Measurements from ENCODE around the gene VSIG10L. TPM values are rescaled to one million over a fixed set of nuclear protein-coding genes. Genes with fewer than 3 reads are reported as not detected.
A peak's percentile ranks its signal among the peaks of the same experiment; 100 is the strongest.

VSIG10L gene
- polyA plus RNA-seq, 2 of the 4 experiments (the other 2 are of a cell fraction) = 6.7 to 9.2 TPM

GRCh38 chr19:51337861-51338562, 3.9 kb downstream of the VSIG10L start:
- Histone ChIP-seq H3K27ac (peak overlapping the region; percentile 84 to 90; a peak in 5 of 6 replicates), H3K4me1 (peaks cover 29% of the 10 kb centered on the region), H3K4me3 (peak overlapping the region; percentile 64; the same call in 1 of the 3 replicates), H3K4me2 (peak overlapping the region; percentile 92), H3K9me3 (no peaks in the 10 kb centered on the region)
- FAIRE-seq (no peak), DNase-seq (ENCODE audit: low read depth in 1 of 2, low spot score in 1 of 2) (no peak), ATAC-seq (no peak)
- POLR2A ChIA-PET = interaction anchor here (2.7 kb wide), 1 partner anchor 30 kb away, joined by 59 read pairs; no protein-coding TSS in a partner anchor
- CTCF ChIA-PET = interaction anchor here (0.6 to 3.6 kb wide), 24 partner anchors 8 to 440 kb away, joined by 3 to 28 read pairs (median 4); partner anchors contain the start of genes CLDND2, NKG7 and SIGLEC10
- 87% methylated on average over 19 of the region's 19 CpGs for whole genome bisulfite sequencing (ENCODE audit: missing lambda C conversion rate)
- TF ChIP-seq HEYL (CRISPR knock-in tag; IDR thresholded peaks at IDR 0.05) (no peak), BHLHE40 (IDR thresholded peaks at IDR 0.05; ENCODE audit: low read depth, low read length) (no peak), ZC3H11A (IDR thresholded peaks at IDR 0.05) (no peak), NPAS2 (CRISPR knock-in tag; IDR thresholded peaks at IDR 0.05; ENCODE audit: borderline replicate concordance) (no peak), CEBPB (IDR thresholded peaks at IDR 0.05) (no peak), NR3C1 (IDR thresholded peaks at IDR 0.05) (no peak), ZSCAN20 (CRISPR knock-in tag; IDR thresholded peaks at IDR 0.05) (no peak), ZFP36 (IDR thresholded peaks at IDR 0.05; ENCODE audit: borderline replicate concordance, partially characterized antibody) (no peak), EHF (CRISPR knock-in tag; IDR thresholded peaks at IDR 0.05) (no peak), MAFK (IDR thresholded peaks at IDR 0.05; ENCODE audit: partially characterized antibody) (no peak), RCOR1 (IDR thresholded peaks at IDR 0.05; ENCODE audit: low read depth, low read length) (no peak), HOXB13 (CRISPR knock-in tag; IDR thresholded peaks at IDR 0.05; ENCODE audit: low read depth) (no peak)
- TF ChIP-seq, protein P1, sequence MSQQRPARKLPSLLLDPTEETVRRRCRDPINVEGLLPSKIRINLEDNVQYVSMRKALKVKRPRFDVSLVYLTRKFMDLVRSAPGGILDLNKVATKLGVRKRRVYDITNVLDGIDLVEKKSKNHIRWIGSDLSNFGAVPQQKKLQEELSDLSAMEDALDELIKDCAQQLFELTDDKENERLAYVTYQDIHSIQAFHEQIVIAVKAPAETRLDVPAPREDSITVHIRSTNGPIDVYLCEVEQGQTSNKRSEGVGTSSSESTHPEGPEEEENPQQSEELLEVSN (IDR thresholded peaks at IDR 0.05; ENCODE audit: borderline replicate concordance, low read depth) = no peak
- TF ChIP-seq, protein P2, sequence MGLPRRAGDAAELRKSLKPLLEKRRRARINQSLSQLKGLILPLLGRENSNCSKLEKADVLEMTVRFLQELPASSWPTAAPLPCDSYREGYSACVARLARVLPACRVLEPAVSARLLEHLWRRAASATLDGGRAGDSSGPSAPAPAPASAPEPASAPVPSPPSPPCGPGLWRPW (IDR thresholded peaks at IDR 0.05) = no peak

DNA sequence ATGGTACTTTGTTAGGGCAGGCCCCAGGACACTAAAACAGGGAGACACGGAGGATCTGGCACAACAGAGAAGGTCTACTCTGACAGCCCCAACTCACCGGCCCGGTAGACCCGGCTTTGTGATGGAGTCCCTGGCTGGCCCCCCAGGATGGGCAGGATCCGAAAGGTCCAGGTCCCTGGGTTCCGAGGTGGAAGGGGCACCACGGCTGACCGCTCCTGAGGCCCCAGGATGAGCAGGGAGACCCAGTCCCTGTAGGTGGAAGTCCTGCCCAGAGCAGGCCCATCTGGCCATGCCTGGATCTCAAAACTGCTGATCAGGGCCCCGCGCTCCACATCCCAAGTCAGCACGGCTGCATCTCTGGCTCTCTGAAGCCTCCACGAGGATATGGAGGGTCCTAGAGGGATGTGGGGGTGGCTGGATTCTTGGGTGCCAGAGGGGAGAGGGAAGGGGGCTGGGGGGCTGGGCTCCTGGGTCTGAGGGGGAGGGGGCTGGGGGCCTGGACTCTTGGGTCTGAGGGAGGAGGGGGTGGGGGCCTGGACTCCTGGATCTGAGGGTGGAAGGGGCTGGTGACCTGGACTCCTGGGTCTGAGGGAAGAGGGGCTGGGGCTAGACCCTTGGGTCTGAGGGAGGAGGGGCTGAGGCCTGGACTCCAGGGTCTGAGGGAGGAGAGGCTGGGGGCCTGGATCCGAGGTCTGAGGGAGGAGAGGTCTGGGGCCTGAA, 4.6 kb downstream of the VSIG10L start:
- H3K9me3 ChIP-seq = no peaks in the 10 kb centered on the region
- no peak overlapping the region for H3K4me3 ChIP-seq
- FAIRE-seq (no peak), DNase-seq (ENCODE audit: low read depth in 1 of 2, low spot score in 1 of 2) (no peak), ATAC-seq (no peak)
- no peak overlapping the region for H3K27ac ChIP-seq
- no peak overlapping the region for H3K4me2 ChIP-seq
- WGBS (ENCODE audit: missing lambda C conversion rate) = 93% methylated on average over 10 of the region's 13 CpGs
- CTCF ChIA-PET = interaction anchor here (0.9 to 1.3 kb wide), 12 partner anchors 11 to 321 kb away, joined by 3 to 12 read pairs (median 4); no protein-coding TSS in a partner anchor
- peaks cover 22% of the 10 kb centered on the region; the same call in 2 of the 3 replicates for H3K4me1 ChIP-seq
- TF ChIP-seq GATA3 (IDR thresholded peaks at IDR 0.05; ENCODE audit: borderline replicate concordance) (no peak), ZSCAN20 (CRISPR knock-in tag; IDR thresholded peaks at IDR 0.05) (no peak), PHF8 (IDR thresholded peaks at IDR 0.05; ENCODE audit: borderline replicate concordance, low read depth) (no peak)
- POLR2A ChIA-PET = no interaction called here

- 77% methylated on average over 12 of the region's 13 CpGs for WGBS (ENCODE audit: missing lambda C conversion rate)
- POLR2A ChIA-PET = no interaction called here
Measured at GRCh38 chr19:51333836-51334460, 8.0 kb downstream of the VSIG10L start.

More at GRCh38 chr19:51333836-51334460, 8.0 kb downstream of the VSIG10L start:
- CTCF ChIA-PET = interaction anchor here (0.6 to 1.0 kb wide), 3 partner anchors 54 to 429 kb away, joined by 3 to 7 read pairs (median 3); no protein-coding TSS in a partner anchor
- Histone ChIP-seq H3K27ac (no peak overlapping the region), H3K9me3 (peaks cover 4% of the 10 kb centered on the region; the same call in 1 of the 3 replicates), H3K4me3 (no peak overlapping the region), H3K4me1 (0 out of 3 replicates have a peak, but pooled peaks cover 3% of the 10 kb centered on the region), H3K4me2 (no peak overlapping the region)
- DNase-seq (ENCODE audit: low read depth in 1 of 2, low spot score in 1 of 2) (peak in 1 of 2 experiments; percentile 54), ATAC-seq (no peak), FAIRE-seq (no peak)
- TF ChIP-seq KDM1A (IDR thresholded peaks at IDR 0.05; ENCODE audit: low read depth) = no peak
- TF ChIP-seq, protein P3, sequence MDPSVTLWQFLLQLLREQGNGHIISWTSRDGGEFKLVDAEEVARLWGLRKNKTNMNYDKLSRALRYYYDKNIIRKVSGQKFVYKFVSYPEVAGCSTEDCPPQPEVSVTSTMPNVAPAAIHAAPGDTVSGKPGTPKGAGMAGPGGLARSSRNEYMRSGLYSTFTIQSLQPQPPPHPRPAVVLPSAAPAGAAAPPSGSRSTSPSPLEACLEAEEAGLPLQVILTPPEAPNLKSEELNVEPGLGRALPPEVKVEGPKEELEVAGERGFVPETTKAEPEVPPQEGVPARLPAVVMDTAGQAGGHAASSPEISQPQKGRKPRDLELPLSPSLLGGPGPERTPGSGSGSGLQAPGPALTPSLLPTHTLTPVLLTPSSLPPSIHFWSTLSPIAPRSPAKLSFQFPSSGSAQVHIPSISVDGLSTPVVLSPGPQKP (IDR thresholded peaks at IDR 0.05; ENCODE audit: low read depth, low read length) = no peak
- TF ChIP-seq, protein P4, sequence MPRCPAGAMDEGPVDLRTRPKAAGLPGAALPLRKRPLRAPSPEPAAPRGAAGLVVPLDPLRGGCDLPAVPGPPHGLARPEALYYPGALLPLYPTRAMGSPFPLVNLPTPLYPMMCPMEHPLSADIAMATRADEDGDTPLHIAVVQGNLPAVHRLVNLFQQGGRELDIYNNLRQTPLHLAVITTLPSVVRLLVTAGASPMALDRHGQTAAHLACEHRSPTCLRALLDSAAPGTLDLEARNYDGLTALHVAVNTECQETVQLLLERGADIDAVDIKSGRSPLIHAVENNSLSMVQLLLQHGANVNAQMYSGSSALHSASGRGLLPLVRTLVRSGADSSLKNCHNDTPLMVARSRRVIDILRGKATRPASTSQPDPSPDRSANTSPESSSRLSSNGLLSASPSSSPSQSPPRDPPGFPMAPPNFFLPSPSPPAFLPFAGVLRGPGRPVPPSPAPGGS (IDR thresholded peaks at IDR 0.05) = no peak
